Mucosa of rectum (tissue), 2 donors: ENCODE measurements around the gene THRA.

Experiments
- H3K27ac ChIP-seq, 2 donors: one replicate each; pipeline ENCODE4 v1.7.0; 2013; ENCODE audit warnings: inconsistent platforms in 2 of 2, low read depth in 2 of 2, low read length in 2 of 2
- H3K27me3 ChIP-seq, 2 donors: one replicate each; pipeline ENCODE4 v1.7.0; 2013; ENCODE audit warnings: low read length in 2 of 2; ENCODE audit not compliant: control insufficient read depth in 2 of 2, insufficient read depth in 2 of 2
- H3K36me3 ChIP-seq, 2 donors: one replicate each; pipeline ENCODE4 v1.7.0; 2013; ENCODE audit warnings: low read length in 2 of 2; ENCODE audit not compliant: control insufficient read depth in 2 of 2, insufficient read depth in 2 of 2
- H3K4me1 ChIP-seq, 2 donors: one replicate each; pipeline ENCODE4 v1.7.0; 2013; ENCODE audit warnings: low read length in 2 of 2, mild to moderate bottlenecking in 1 of 2; ENCODE audit not compliant: control insufficient read depth in 2 of 2, insufficient read depth in 2 of 2
- H3K4me3 ChIP-seq, 2 donors: one replicate each; pipeline ENCODE4 v1.7.0; 2013; ENCODE audit warnings: low read length in 2 of 2
- H3K9ac ChIP-seq, 2 donors: one replicate each; pipeline ENCODE4 v1.7.0; 2013; ENCODE audit warnings: low read length in 2 of 2, low read depth in 1 of 2, mild to moderate bottlenecking in 1 of 2
- H3K9me3 ChIP-seq, 2 donors: one replicate each; pipeline ENCODE4 v1.7.0; 2013; ENCODE audit warnings: low read length in 2 of 2; ENCODE audit not compliant: control insufficient read depth in 2 of 2
- donor health status: healthy.
- donor health status: Normal muscosa, but diverticular disease.

THRA gene

DNA sequence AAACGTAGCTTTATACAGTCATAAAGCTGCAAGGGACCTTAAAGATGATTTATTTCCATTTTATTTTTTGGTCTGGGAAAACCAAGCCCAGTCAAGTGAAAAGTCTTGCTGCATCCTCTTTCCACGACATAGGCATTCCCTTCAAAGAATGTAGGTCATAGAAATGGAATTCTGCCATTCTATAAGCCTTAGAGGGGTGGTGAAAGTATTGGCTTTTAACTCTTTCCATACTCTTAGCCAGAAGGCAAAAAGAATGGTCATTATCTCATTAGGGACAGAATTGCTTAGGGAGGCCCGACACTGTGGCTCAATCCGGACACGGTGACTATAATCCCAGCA is 51.1 kb downstream of the THRA start:
- peaks cover 46 to 56% of the 10 kb centered on the region in 2 donors for H3K4me1 ChIP-seq

DNA sequence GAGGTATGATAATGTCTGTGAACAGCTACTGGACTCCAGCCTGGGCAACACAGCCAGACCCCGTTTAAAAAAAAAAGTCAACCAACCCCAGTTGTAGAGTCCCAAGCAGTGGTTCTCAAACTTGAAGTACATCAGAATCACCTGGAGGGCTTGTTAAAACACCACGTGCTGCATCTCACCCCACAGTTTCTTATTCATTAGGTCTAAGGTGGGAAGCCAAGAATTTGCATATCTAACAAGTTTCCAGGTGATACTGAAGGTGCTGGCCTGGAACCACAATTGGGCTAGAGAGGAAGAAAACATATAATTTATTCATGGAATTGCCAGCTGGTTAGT is 52.3 kb downstream of the THRA start:
- Histone ChIP-seq H3K27me3 (no peaks in the 10 kb centered on the region), H3K9me3 (no peaks in the 10 kb centered on the region), H3K27ac (peak overlapping the region in 1 of 2 donors; percentile 0), H3K4me1 (peaks cover 39 to 46% of the 10 kb centered on the region in 2 donors), H3K9ac (no peak overlapping the region), H3K4me3 (no peak overlapping the region), H3K36me3 (no peaks in the 10 kb centered on the region)

More for the DNA sequence above, 51.1 kb downstream of the THRA start:
- peak overlapping the region; percentile 46 to 80 for H3K4me3 ChIP-seq
- no peaks in the 10 kb centered on the region for H3K36me3 ChIP-seq
- H3K27ac ChIP-seq, result peak overlapping the region; percentile 89 to 92
- H3K27me3 ChIP-seq, result no peaks in the 10 kb centered on the region
- peak overlapping the region; percentile 2 to 72 for H3K9ac ChIP-seq
- no peaks in the 10 kb centered on the region for H3K9me3 ChIP-seq

DNA sequence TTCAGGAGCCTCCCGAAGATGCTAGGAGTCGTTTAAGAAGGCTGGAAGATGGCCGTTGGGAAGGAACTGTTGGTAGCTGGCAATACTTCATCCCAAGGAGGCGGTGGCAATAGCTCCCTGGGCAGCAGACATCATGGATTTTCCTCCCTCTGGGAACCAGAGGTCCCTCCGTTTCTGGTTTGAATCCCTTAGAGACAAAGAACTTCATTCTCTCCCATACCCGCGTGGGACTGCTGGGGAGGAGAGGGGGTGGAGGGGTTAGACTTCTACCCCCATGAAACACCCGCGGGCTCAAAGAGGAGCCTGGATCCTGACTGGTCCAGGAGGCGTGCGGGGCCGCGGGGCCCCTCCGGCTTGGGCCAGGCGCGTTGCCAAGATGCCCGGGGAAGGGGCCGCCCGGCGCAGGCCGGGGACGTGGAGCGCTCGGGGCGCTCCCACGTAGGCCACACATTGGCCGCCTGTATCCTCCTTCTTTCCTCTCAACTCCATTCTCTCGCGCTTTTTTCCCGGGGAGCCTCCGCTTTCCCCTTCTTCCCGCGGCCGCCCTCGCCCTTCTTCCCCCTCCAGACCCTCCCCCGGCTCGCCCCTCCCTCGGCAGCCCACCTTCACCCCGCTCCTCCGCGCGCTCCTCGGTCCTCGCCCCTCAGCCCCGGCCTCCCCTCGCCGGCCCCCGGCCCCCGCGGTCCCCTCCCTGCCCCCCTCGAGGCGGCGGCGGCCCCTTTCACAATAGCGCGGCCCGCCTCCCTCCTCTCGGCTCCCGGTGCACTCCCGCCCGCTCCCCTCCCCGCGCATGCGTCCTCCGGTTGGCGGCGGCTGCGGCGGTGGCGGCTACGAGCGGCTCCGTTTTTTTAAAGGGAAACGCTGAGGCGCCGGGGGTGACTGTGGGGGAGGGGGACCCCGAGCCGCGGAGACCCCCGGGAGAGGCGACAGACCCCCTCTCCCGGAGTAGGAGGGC is 58.7 kb downstream of the THRA start, which contains the start of gene MSL1:
TSS of gene MSL1 (plus strand) at position 791 of the 955 bp plus-strand sequence. CDS start 642 bp downstream, outside the sequence.
- H3K4me1 ChIP-seq, result peaks cover 22 to 33% of the 10 kb centered on the region in 2 donors
- peak within 1 kb of the TSS; percentile 92 to 94 for H3K27ac ChIP-seq
- peaks cover 5 to 6% of the 10 kb centered on the region in 2 donors for H3K36me3 ChIP-seq
- H3K27me3 ChIP-seq, result no peaks in the 10 kb centered on the region
- H3K9ac ChIP-seq, result peak within 1 kb of the TSS; percentile 93 to 94
- peak within 1 kb of the TSS; percentile 86 to 88 for H3K4me3 ChIP-seq
- no peaks in the 10 kb centered on the region for H3K9me3 ChIP-seq

DNA sequence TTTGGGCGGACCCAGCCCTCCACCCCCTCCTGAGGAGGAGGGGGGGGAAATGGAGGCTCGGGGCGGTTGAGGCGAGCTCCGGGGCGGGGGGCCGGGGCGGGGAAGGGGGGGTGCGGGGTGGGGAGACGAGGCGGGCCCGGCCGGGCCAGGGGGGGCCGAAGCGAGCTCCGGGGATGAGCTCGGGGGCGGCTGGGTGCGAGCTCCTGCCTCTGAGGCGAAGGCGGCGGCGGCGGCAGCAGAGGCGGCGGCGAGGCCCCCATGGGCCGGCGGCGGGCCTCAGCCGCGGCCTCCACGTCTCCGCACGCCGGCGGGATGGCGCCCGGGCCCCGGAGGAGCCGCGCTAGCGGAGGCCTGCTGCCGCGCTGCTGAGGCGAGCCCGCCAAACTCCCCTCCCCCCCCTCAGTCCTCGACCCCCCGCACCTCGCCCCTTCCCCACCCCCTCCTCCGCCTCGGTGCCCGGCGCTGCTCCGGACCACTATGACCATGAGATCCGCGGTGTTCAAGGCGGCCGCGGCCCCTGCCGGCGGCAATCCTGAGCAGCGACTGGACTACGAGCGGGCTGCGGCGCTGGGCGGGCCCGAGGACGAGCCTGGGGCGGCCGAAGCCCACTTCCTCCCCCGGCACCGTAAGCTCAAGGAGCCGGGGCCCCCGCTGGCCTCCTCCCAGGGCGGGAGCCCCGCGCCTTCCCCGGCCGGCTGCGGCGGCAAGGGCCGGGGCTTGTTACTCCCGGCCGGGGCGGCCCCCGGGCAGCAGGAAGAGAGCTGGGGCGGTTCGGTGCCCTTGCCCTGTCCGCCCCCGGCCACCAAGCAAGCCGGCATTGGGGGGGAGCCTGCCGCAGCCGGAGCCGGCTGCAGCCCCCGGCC is 59.6 kb downstream of the THRA start:
- Histone ChIP-seq H3K27me3 (no peaks in the 10 kb centered on the region), H3K36me3 (peaks cover 12 to 13% of the 10 kb centered on the region in 2 donors), H3K27ac (peak overlapping the region; percentile 92 to 94), H3K4me3 (peak overlapping the region; percentile 81 to 88), H3K9ac (peak overlapping the region; percentile 74 to 94), H3K9me3 (no peaks in the 10 kb centered on the region), H3K4me1 (peaks cover 22 to 33% of the 10 kb centered on the region in 2 donors)

DNA sequence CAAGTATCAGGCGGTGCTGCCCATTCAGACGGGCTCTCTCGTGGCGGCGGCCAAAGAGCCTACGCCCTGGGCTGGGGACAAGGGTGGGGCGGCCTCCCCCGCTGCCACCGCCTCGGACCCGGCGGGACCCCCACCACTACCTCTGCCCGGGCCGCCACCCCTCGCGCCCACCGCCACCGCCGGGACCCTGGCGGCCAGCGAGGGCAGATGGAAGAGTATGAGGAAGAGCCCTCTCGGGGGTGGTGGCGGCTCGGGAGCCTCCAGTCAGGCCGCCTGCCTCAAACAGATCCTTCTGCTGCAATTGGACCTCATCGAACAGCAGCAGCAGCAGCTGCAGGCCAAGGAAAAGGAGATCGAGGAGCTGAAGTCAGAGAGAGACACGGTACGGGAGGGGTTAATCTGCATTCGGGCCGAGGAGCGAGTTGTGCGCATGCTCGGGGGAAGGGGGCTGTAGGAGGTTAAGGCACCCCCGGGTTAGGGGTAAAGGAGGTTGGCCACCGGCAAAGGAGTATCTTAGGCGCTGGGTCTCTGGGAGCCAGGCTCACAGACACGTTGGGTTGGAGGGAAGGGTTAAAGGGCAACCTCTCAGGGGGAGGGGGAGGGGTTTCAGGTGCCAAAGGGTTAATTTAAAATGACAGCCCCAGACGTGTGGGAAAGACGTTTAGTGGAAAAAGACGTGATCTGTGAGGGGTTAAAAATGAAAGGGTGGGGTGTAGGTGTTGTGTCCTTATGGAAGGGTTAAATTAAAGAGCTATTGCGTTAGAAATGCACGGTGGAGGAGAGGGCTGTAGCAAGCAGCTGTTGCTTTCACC is 60.4 kb downstream of the THRA start:
- Histone ChIP-seq H3K27me3 (no peaks in the 10 kb centered on the region), H3K36me3 (peaks cover 15 to 18% of the 10 kb centered on the region in 2 donors), H3K4me1 (peaks cover 22 to 32% of the 10 kb centered on the region in 2 donors), H3K9ac (peak overlapping the region; percentile 74 to 94), H3K27ac (peak overlapping the region; percentile 92 to 94), H3K4me3 (peak overlapping the region; percentile 81 to 88), H3K9me3 (no peaks in the 10 kb centered on the region)

DNA sequence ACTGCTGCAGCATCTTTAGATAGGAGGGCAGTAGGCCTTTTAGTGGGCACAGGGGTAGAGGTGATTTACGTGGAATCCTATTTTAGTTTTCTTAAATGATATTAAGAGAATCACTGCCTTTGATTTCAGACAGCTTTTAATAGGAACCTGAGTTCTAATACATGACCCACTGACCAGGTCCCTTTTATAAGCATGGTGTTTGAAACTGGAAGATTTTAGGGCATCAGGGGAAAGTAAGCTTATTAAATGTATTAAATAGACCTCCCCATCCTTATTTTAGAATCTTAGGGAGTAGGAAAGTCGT is 61.0 kb downstream of the THRA start:
- Histone ChIP-seq H3K4me3 (peak overlapping the region; percentile 81 to 88), H3K9ac (peak overlapping the region; percentile 74 to 94), H3K27ac (peak overlapping the region; percentile 92 to 94), H3K27me3 (no peaks in the 10 kb centered on the region), H3K9me3 (no peaks in the 10 kb centered on the region), H3K4me1 (peaks cover 22 to 30% of the 10 kb centered on the region in 2 donors), H3K36me3 (peaks cover 15 to 19% of the 10 kb centered on the region in 2 donors)

DNA sequence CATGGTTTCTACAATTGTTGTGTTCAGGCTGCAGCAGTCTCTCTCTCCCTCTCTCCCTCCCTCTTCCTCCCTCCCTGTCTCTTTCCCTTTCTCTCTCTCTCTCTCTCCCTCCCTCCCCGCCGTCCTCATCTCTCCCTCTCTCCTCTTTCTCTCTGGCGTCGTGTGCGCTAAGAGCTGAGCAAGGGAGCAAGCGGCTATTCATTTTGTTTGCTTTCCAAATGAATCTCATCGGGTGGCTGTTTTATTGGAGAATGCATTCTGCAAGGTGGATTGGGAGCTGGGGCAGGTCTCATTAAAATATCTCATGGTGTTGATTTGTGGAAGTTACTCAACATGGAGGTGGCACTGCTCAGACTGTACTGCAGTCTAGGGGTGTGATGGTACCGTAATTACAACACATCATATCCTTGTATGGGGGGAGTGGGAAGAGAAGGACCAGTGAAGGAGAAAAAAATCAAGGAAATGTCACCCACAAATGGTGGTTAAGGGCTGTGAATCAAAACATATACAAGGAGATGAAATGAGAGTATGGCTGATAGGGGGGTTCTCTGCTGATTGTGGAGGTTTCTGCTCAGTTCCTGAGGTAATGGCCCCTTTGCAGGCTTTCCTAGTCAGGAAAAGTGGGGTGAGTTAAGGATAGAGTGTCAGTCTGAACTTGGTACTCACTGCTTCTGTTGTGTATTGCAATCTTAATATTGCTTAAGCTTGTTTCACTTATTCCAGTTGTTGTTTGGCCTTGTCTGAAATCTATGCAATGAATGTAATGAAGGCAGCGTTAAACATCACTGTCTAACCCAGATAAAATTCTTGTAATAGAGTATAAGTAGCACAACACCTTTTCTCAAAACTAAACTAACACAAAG is 61.7 kb downstream of the THRA start:
- H3K27ac ChIP-seq, result peak overlapping the region; percentile 92 to 94

DNA sequence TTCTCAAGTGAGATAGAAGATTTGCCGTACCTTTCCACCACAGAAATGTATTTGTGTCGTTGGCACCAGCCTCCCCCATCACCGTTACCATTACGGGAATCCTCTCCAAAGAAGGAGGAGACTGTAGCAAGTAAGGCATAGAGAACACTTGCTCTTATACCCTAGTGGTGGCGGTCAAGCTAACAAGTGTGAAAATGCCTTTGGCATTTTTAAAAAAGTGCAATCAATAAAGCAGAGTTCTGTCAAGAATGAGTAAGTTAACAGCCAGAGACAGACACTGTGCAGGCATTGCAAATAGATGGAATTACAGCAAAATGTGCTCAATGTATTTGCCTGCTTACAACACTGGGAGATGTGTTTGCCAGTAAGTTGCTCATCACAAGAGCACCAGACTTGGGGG is 66.7 kb downstream of the THRA start:
- peaks cover 58 to 63% of the 10 kb centered on the region in 2 donors for H3K36me3 ChIP-seq
- H3K9ac ChIP-seq, result no peak overlapping the region
- no peaks in the 10 kb centered on the region for H3K9me3 ChIP-seq
- no peak overlapping the region for H3K27ac ChIP-seq
- H3K4me1 ChIP-seq, result peaks cover 12 to 17% of the 10 kb centered on the region in 2 donors
- no peak overlapping the region for H3K4me3 ChIP-seq
- no peaks in the 10 kb centered on the region for H3K27me3 ChIP-seq

More for the DNA sequence above, 61.7 kb downstream of the THRA start:
- peaks cover 22 to 30% of the 10 kb centered on the region in 2 donors for H3K4me1 ChIP-seq
- peak overlapping the region; percentile 81 to 88 for H3K4me3 ChIP-seq
- peak overlapping the region; percentile 74 to 94 for H3K9ac ChIP-seq
- peaks cover 20 to 25% of the 10 kb centered on the region in 2 donors for H3K36me3 ChIP-seq
- no peaks in the 10 kb centered on the region for H3K9me3 ChIP-seq
- H3K27me3 ChIP-seq, result no peaks in the 10 kb centered on the region
